ENCODE measurements around the gene IL1R1.
A peak's percentile ranks its signal among the peaks of the same experiment; 100 is the strongest.

The IL1R1 gene

GRCh38 chr2:102168026-102168771 is 25.7 kb downstream of the IL1R1 start:
- no peak for DNase-seq (ENCODE audit: low read depth in 3 of 3)

DNA sequence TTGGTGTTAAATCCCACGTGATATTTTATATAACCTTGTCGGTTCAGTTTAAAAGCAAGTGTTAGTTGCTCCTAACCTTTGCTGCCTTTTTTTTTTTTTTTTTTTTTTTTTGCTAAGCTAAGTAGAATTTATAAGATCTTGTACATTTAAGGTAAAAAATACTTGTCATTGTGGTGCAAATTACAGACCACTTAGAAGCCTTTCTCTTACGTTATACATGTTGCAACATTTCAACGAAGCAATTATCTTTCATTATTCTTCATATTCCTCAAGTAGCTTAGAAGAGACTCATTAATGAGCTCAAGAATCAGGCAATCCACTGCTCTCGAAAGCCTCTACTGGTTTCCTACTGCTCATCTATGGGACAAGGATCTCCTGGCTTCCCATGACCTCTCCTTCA is 29.4 kb downstream of the IL1R1 start:
- no peak for DNase-seq (ENCODE audit: low read depth in 3 of 3)

GRCh38 chr2:102172745-102173144 is 30.2 kb downstream of the IL1R1 start:
- DNase-seq (ENCODE audit: low read depth in 3 of 3) = no peak

DNA sequence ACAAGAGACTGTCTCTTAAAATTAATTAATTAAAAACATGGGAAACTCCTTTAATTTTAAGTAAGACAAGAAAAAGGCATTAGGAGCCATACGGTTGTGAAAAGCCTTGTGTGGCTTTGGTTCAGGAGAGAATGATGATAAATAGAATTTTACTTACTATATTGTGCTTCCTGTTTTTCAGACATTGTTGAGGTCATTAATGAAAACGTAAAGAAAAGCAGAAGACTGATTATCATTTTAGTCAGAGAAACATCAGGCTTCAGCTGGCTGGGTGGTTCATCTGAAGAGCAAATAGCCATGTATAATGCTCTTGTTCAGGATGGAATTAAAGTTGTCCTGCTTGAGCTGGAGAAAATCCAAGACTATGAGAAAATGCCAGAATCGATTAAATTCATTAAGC is 33.6 kb downstream of the IL1R1 start:
- DNase-seq (ENCODE audit: low read depth in 3 of 3) = no peak

DNA sequence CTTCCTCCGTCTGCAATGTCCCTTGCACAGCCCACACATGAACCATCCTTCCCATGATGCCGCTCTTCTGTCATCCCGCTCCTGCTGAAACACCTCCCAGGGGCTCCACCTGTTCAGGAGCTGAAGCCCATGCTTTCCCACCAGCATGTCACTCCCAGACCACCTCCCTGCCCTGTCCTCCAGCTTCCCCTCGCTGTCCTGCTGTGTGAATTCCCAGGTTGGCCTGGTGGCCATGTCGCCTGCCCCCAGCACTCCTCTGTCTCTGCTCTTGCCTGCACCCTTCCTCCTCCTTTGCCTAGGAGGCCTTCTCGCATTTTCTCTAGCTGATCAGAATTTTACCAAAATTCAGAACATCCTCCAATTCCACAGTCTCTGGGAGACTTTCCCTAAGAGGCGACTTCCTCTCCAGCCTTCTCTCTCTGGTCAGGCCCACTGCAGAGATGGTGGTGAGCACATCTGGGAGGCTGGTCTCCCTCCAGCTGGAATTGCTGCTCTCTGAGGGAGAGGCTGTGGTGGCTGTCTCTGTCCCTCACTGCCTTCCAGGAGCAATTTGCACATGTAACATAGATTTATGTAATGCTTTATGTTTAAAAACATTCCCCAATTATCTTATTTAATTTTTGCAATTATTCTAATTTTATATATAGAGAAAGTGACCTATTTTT is 35.4 kb downstream of the IL1R1 start:
- no peak for DNase-seq (ENCODE audit: low read depth in 3 of 3)

- DNase-seq (ENCODE audit: low read depth in 3 of 3) = no peak
These were observed 36.5 kb downstream of the IL1R1 start for GRCh38 chr2:102179061-102179460.

- DNase-seq (ENCODE audit: low read depth in 3 of 3) = no peak
These were observed 37.5 kb downstream of the IL1R1 start for GRCh38 chr2:102179788-102180686.

- DNase-seq (ENCODE audit: low read depth in 3 of 3) = no peak
These were observed 38.1 kb downstream of the IL1R1 start for GRCh38 chr2:102180687-102180999.

DNA sequence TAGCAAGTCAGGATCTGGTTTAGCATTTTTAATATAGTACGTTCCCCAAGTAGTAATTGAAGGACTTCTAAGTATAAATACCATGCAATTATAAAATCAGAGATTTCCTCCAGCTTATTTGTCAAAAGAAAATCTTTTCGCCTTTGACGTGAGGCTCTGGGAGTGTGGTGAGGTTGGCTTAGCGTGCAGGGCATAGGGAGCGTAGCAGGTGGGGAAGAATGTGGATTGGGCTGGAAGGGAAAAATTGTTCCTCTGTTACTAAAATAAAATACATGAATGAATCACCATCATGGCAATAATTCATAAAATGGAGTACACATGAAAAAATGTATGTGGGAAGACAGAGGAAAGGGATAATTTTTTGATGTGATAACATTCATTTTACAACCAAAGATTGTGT is 38.8 kb downstream of the IL1R1 start:
- DNase-seq (ENCODE audit: low read depth in 3 of 3) = no peak

DNA sequence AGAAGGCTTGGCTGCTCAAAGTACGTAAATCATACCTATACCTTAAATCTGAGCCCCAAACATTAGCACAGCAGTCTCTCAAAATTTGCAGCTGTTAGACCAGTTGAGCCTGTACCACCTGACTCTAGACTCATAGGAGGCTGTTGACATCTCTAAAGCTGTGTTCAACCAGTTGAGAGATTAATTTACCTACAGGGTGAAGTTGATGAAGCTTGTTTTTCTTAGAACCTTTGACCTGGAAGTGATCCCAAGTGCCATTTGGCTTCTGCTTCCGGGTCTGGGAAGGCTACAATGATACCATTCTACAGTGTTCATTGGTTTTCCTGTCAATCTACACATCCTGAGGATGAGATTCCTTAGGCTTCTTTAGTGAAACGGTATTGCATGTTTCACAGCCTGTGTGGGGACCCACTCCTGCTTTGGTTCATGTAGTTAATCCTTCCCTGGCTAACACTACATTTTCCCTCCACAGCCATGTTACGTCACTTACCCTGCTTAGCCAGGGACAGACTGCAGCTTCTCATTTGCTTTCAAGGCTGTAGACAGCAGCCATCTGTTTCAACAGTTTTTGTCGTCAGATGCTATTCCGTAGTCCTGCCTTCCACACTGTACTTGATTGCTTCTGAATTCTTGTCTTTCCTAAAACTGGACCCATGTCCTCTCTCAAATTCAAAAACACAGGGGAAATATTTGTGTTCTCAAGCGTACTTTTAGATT is 39.5 kb downstream of the IL1R1 start:
- DNase-seq (ENCODE audit: low read depth in 3 of 3) = no peak

DNA sequence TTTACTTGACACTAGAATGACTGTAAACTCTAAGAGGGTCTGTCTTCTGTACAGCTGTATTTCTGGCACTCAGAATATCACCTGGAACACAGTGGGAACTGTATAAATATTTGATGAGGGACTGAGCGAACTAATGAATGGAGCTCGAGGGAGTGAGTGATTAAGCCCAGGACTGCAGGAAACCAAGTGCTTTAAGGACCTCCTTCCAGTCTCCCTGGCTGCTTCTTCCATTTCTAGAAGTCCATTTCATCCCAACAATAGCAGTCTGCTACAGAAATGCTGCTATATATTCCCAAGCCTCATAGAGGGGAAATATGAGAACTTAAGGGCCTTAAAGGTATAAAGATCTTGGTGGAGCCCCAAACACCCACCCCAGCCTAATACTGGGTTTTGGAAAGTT is 41.5 kb downstream of the IL1R1 start:
- DNase-seq (ENCODE audit: low read depth in 3 of 3) = no peak

- no peak for DNase-seq (ENCODE audit: low read depth in 3 of 3)
These were observed 42.0 kb downstream of the IL1R1 start for GRCh38 chr2:102184568-102184967.

DNA sequence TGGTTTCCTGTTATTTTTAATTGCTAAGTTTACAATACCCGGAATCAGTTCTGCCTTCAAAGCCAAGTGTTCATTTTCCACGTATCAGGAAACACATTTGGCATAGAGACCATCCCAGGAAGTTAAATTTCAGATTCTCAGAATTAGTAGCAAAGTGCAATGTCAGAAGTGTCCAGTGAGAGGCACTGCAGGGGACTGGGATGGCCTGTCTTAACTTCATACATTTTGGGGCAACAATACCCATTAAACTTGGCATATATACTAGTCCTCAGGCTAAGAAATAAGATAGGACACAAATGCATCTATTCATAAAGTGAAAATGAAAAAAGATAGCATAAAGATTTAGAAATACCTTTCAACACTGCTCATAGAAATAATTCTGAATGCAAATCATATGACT is 42.8 kb downstream of the IL1R1 start:
- no peak for DNase-seq (ENCODE audit: low read depth in 3 of 3)

GRCh38 chr2:102186791-102187495 is 44.4 kb downstream of the IL1R1 start, which contains the start of gene IL1RL2:
Gene IL1RL2 (plus strand): TSS chr2:102187023. CDS start chr2:102187868, 845 bp downstream.
- peak in 1 of 3 experiments; percentile 17 for DNase-seq (ENCODE audit: low read depth in 3 of 3)

DNA sequence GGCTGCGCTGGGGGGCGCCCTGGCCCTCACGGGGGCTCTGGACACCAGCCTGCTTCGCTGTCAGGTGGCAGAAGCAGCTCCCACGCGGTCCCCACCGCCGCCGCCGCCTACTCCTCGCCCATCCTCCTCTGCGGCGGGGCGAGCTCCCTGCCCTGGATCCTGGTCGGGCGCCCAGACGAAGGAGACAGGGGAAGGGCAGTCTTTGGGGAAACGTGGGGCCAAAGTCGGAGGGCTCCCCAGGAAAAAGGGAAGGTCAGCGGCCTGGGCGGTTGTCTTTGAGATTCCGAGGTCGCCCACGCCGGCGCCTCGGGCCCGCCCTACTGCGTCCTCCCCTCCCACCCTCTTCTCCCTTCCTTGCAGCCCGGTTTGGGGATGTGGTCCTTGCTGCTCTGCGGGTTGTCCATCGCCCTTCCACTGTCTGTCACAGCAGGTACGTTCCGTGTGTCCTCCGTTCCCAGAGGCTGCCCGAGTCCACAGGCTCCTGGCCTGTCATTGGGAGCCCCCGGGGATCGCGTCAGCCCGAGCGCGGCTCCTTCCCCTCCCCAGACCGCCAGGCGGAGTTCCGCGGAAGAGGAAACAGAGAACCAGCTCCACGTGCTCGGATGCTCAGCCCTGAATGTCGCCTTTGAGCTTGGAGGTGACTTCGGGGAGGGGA is 45.1 kb downstream of the IL1R1 start:
- peak; percentile 38 to 46 (median 41) for DNase-seq (ENCODE audit: low read depth in 3 of 3)

GRCh38 chr2:102190430-102191107 is 48.0 kb downstream of the IL1R1 start:
- DNase-seq (ENCODE audit: low read depth in 3 of 3) = no peak

DNA sequence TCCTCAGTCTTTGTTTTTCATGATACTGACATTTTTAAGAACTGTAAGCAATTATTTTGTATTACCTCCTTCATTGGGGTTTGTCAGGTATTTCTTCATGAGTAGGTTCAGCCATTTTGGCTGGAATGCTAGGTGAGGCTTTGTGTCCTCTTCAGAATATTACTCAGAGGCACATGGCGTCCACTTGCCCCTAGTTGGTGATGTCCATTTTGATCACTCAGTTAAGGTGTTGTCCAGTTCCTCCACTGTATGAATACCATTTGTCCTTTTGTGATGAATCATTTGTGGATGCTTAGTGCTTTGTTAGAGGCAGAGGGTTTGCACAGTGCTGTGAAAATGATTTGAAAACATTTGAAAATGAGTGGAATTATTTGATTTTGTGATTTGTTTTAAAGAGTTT is 49.0 kb downstream of the IL1R1 start:
- no peak for DNase-seq (ENCODE audit: low read depth in 3 of 3)

DNA sequence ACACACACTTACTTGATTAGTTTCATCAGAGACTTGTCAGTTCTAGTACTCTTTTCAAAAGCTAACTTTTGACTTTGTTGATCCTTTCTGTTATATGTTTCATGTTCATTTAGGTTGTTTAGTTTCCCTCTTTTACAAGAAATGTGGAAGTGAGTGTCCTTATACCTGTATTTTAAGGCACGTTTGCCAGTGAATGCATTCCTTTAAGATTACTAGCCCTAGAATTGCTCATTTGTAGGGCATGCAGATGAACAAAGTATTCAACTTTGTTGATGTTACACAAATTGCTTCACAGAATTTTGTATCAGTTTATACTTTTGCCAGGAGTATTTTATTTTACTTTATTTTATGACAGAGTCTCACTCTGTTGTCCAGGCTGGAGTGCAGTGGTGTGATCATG is 50.5 kb downstream of the IL1R1 start:
- no peak for DNase-seq (ENCODE audit: low read depth in 3 of 3)

DNA sequence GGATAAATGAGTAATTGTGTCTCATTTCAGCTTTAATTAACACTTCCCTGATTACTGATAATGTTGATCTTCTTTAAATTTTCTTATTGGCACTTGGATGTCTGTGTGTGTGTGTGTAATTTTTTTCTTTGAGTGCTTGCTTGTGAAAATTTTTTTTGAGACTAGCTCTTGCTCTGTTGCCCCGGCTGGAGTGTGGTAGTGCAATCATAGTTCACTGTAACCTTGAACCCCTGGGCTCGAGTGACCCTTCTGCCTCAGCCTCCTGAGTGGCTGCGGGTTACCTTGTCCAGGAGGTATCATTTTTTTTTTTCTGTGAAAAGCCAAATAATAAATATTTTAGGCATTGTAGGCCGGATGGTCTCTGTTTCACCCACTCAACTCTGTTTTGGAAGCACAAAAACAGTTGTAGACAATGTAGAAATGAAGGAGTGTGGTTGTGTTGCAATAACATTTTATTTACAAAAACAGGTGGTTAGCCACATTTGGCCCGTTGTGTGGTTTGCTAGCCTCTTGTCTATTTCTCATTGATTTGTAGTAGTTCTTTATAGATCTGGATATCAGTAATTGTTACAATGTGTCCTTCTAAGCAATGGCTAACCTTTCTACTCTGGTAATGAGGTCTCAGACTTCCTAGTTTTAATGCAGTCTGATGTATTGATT is 52.2 kb downstream of the IL1R1 start:
- DNase-seq (ENCODE audit: low read depth in 3 of 3) = no peak

Data from stimulated activated CD4-positive, alpha-beta T cell treated with anti-CD3 and anti-CD28 coated beads, TNF-alpha, amount 100 ng/mL, for 4 hours (primary cell).